ENCODE data around the gene MFAP1. TPM values are rescaled to one million over a fixed set of nuclear protein-coding genes. Genes with fewer than 3 reads are reported as not detected.

Gene MFAP1
- total RNA-seq, 3 donors from 2014 or later (not counting 1 experiment from before 2014, with no cell fraction given) = 10.2 to 13.3 (median 12.3) TPM

DNA sequence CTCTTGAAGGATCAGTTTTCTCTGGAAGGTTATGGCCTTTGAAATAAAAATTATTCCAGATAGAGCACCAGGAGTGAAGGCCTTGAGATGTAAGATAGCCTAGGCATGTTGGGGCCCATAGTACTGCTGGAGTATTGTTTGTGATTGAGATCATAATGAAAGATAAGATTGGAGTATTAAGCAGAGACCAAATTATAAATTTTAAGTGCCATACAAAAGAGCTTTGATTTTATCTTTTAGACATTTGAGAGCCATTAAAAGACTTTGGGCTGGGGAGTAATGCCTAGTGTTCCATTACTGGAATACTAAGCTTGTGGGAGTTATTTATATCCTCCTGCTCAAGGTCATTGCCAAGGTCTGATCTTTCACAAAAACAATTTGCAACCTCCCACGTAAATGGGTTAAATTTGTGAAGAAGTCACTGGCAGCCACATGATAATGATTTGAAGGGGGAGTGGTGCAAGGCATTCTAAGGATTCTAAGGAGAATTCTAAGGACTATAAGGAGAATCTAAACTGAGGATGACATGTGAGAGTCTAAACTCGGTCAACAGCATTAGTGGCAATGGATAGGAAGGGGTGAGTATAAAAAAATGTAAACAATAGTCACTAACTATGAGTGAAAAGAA, 60.6 kb downstream of the MFAP1 start:
- H3K27me3 ChIP-seq (ENCODE audit: control insufficient read depth, insufficient read depth, low read length) = no peaks in the 10 kb centered on the region
- no peak overlapping the region for H3K4me3 ChIP-seq (ENCODE audit: low read length)
- no peak for TF ChIP-seq CTCF (IDR thresholded peaks at IDR 0.05)
- Mint-ChIP-seq H3K36me3 (peaks cover 11% of the 10 kb centered on the region), H3K9me3 (no peaks in the 10 kb centered on the region), H3K4me3 (no peak overlapping the region), H3K27me3 (ENCODE audit: low read depth in 2 of 2) (no peaks in the 10 kb centered on the region), H3K4me1 (peaks cover 8 to 15% of the 10 kb centered on the region in 2 donors), H3K27ac (peak overlapping the region; percentile 51 to 65)
- no peak for DNase-seq
- no peak overlapping the region for H3K27ac ChIP-seq (ENCODE audit: low read length)
- H3K4me1 ChIP-seq (ENCODE audit: control insufficient read depth, insufficient read depth, low read length) = no peaks in the 10 kb centered on the region
- H3K9me3 ChIP-seq (ENCODE audit: control insufficient read depth, insufficient read depth, low read length) = no peaks in the 10 kb centered on the region
- WGBS (ENCODE audit: insufficient coverage) = 97% methylated on average over 2 of the region's 2 CpGs
- H3K36me3 ChIP-seq (ENCODE audit: control insufficient read depth, insufficient read depth, low read length) = peaks cover 88% of the 10 kb centered on the region
- ATAC-seq = no peak
- intact Hi-C loops (cut with micrococcal nuclease) = no loop called here

DNA sequence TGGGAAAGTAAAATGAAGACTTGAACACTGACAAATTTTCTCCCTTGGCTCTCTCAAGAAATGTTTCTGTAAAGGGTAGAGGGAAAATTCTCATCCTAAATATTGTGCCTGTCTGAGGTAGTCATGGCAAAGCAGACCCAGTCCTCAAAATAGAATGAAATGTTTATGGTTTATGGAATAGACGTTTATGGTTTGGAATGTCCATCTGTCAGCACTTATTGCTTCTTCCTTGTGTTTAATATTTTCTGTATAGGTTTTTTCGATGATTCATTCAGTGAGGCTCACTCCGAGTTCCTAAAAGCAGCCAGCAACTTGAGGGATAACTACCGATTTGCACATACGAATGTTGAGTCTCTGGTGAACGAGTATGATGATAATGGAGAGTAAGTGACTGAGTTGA, 61.7 kb downstream of the MFAP1 start:
- H3K27me3 ChIP-seq (ENCODE audit: control insufficient read depth, insufficient read depth, low read length) = no peaks in the 10 kb centered on the region
- no peak overlapping the region for H3K4me3 ChIP-seq (ENCODE audit: low read length)
- WGBS (ENCODE audit: insufficient coverage) = 93% methylated on average over 6 of the region's 6 CpGs
- H3K27me3 Mint-ChIP-seq (ENCODE audit: low read depth in 2 of 2) = no peaks in the 10 kb centered on the region
- no peaks in the 10 kb centered on the region for H3K4me1 ChIP-seq (ENCODE audit: control insufficient read depth, insufficient read depth, low read length)
- H3K9me3 ChIP-seq (ENCODE audit: control insufficient read depth, insufficient read depth, low read length) = no peaks in the 10 kb centered on the region
- intact Hi-C loops (cut with micrococcal nuclease) = no loop called here
- ATAC-seq = no peak
- peaks cover 8 to 15% of the 10 kb centered on the region in 2 donors for H3K4me1 Mint-ChIP-seq
- H3K27ac Mint-ChIP-seq = peak overlapping the region in 1 of 2 donors; percentile 65
- no peak for DNase-seq
- no peaks in the 10 kb centered on the region for H3K9me3 Mint-ChIP-seq
- peaks cover 85% of the 10 kb centered on the region for H3K36me3 ChIP-seq (ENCODE audit: control insufficient read depth, insufficient read depth, low read length)
- H3K36me3 Mint-ChIP-seq = peaks cover 11% of the 10 kb centered on the region
- no peak overlapping the region for H3K27ac ChIP-seq (ENCODE audit: low read length)
- no peak overlapping the region for H3K4me3 Mint-ChIP-seq
- TF ChIP-seq CTCF (IDR thresholded peaks at IDR 0.05) = no peak

Other genes with a start within 250 kb of the MFAP1 start
- gene PPIP5K1, start 234.5 kb downstream of the MFAP1 start, total RNA-seq = 10 to 100 TPM; 28.2 to 45.9 (median 38.2) TPM
- gene CKMT1B, start 230.7 kb downstream of the MFAP1 start, total RNA-seq = not detected
- 1 to 10 TPM; 1.2 to 2.2 (median 2.0) TPM for gene STRC, start 205.9 kb downstream of the MFAP1 start, total RNA-seq
- 1 to 10 TPM; 6.5 to 8.4 (median 6.8) TPM for gene CATSPER2, start 175.8 kb downstream of the MFAP1 start, total RNA-seq
- not detected for gene CKMT1A, start 130.8 kb downstream of the MFAP1 start, total RNA-seq
- 100 to 1,000 TPM; 295 to 334 (median 312) TPM for gene PDIA3, start 78.3 kb downstream of the MFAP1 start, total RNA-seq
- gene ELL3, start 47.7 kb downstream of the MFAP1 start, total RNA-seq = under 1 TPM in 2 of 3 donors, not detected in 1; 0.82 to 0.88 TPM
- gene SERF2, start 32.4 kb downstream of the MFAP1 start, total RNA-seq = 100 to 1,000 TPM; 476 to 551 (median 526) TPM
- under 1 TPM in 2 of 3 donors, not detected in 1; 0.18 to 0.25 TPM for gene SERINC4, start 24.5 kb downstream of the MFAP1 start, total RNA-seq
- gene HYPK, start 24.1 kb downstream of the MFAP1 start, total RNA-seq = 10 to 100 TPM; 19.8 to 29.3 (median 25.8) TPM
- 10 to 100 TPM; 12.4 to 12.9 (median 12.8) TPM for gene WDR76, start 2.3 kb upstream of the MFAP1 start, total RNA-seq